KOPT-K1 (cell line): Measurements from ENCODE around the gene ELL2.

Experiments used
- H3K27ac ChIP-seq: fragments of 200-600 bp; sonication (generic); 2 replicates; pipeline ENCODE4 v1.5.1; 2016; ENCODE audit warnings: antibody characterized with exemption, mild to moderate bottlenecking, low read depth, low read length; ENCODE audit not compliant: poor library complexity, severe bottlenecking
- H3K36me3 ChIP-seq: fragments of 200-600 bp; sonication (generic); 2 replicates; pipeline ENCODE4 v1.5.1; 2017; ENCODE audit warnings: antibody characterized with exemption, mild to moderate bottlenecking, low read length, moderate library complexity; ENCODE audit not compliant: insufficient read depth
- H3K9me3 ChIP-seq: fragments of 200-600 bp; sonication (generic); 2 replicates; pipeline ENCODE4 v1.5.1; 2017; ENCODE audit warnings: antibody characterized with exemption, low read length, mild to moderate bottlenecking; ENCODE audit not compliant: insufficient read depth, poor library complexity, severe bottlenecking

Gene ELL2

DNA sequence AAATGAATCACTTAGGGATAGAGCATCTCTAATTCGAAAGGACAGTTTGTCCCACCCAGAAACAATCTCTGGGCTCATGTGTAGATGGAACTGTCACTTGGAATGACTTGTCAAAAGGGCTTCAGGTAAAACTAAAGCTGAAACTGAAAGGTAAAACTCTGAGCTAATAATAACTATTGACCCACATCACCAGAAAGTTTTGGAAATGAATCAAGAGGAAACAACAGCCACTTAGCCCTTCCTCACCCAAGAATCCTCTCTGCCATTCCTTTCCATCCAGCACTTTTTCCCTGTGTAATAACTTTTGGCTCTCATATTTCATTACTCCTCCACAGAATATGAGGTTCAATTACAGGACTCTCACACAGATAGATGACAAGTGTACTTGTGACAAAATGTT, 125.1 kb downstream of the ELL2 start:
- no peak overlapping the region for H3K27ac ChIP-seq
- H3K9me3 ChIP-seq = no peaks in the 10 kb centered on the region
- no peaks in the 10 kb centered on the region for H3K36me3 ChIP-seq

DNA sequence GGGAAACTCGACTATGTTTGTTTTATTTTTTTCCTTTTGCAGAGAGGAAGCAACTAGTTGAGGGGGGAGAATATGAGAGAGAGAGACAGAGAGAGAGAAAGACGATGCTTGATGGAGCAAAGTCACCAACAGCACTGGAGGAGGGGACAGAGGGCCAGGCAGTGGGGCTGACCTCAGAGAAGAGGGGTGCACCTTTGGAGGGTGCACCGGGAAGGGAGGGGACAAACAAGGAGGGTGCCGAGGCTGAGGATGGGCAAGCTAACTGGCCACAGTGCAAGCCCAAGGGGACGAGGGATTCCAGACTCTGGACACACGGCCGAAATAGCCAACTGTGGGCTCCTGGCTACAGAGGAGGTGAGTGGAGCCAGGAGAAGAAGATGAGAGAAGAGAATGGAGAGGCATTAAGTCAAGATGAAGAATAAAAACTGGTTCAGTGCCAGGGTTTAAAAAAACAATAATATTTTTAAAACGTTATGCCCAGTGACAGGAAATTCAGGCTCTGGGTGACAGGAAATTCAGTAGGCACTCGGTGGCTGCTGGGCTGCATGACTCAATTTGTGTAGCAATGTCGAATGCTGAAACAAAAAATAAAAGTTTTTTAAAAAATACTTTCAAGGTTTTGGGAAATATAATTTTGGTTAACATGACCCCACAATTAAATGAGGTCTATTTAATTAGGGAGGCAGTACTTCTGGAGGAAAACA, 125.8 kb downstream of the ELL2 start:
- peak overlapping the region; percentile 79 for H3K27ac ChIP-seq
- H3K9me3 ChIP-seq = no peaks in the 10 kb centered on the region

More for the DNA sequence above, 125.8 kb downstream of the ELL2 start:
- no peaks in the 10 kb centered on the region for H3K36me3 ChIP-seq
